ENCODE results near the gene ADH1A.
"Not testable (repeated sequence)": the region's sequence is repeated elsewhere in the genome, so short reads cannot be mapped to it uniquely, and the experiment has no call there.

The ADH1A gene

DNA sequence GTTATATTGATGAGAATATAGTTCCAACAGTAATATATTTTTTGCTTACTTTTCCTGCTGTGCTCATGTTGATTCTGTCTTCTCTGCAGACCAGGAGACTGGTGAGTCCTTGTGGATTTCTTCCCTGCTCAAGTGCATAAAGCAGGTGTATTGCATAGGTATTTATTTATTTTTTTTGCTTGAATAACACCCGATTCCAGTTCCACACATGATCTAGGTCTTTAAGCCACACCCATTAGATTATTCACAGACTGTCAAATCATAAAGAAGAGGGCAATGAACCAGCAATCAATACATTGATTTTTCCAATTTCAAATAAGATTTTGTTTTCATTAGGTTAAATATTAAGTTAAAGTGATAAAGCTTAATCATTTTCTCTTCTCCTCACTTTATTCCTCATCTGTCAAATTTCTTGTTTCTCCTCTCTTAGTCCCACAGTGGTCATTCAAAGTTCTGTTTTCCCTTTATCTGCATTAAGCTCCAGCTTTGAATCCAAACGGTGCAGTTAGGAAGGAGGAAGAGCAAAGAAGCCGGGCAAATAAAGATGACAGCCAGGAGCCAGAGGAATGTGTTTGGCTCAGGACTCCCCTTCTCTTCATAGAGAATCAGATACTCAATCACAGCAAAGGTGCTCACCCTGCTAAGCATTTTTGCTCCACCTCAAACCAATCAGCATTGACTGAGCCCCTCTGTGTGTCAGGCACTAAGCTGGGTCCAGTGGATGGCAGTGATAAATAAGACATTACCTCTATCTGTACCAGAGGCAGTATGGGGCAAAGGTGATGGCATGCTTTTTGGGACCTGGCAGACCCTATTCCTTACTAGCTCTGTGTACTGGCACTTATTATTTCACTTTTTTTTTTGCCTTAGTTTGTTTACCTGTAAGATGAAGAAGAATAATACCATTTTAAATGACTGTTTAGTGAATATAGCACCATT, at the start of gene ADH1A:
Gene ADH1A, minus strand, starts transcription at position 138 of the 939 bp plus-strand sequence. Its CDS starts 71 bp downstream, at position 67.
- no peak for DNase-seq

DNA sequence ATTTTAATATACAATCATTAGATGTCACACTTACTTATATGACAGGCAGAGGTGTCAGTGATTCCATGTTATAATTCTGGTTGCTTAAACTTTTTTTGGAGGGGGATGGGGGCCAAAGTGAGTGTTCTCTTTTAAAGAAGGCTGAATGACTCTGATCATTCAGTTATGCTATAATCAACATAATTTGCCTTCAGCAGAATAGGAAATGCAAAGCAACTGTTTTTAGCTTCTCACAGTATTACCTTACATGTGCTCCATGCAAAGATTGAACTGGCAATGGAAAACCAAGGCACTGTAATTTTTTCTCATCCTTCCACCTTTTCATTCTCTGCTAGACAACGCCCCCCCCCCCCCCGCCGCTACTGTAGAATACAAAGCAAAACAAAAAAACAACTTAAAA, 48.4 kb upstream of the ADH1A start:
- no peak for DNase-seq

DNA sequence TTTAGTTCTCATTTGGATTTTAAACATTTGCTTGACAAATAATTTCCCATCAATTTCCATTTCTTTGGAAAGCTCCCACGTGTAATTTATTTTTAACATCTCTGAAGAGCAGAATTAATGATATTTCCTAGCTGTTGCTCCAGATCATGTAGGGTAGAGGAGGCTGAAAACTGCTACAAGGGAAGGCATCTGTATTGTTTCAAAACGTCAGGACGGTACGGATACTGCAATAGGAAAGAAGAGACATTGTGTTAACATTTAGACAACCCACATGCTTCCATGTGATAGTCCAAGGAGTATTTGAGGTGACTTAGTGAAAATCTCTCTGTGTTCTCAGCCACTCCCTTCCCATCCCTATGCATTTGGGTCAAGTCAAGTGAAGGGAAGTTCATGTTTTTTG, 45.8 kb upstream of the ADH1A start:
- DNase-seq = no peak

DNA sequence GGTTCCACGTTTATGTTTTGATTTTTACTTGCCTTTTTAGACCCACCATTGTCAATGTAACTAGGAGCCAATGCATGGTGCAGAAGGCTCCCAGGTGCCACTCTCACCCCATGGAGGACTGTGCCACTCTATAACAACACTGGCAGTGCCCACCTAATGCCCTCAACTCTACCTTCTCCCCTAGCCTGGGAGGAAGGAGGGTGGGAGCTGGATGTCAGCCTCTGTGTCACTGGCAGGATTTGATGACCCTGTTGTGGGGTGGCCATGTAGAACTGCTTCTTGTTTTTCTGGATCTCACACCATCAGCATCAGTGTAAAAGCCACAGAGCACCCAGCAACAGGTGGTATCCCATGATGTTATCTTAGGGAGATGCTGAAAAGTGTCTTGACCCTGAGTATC, 44.1 kb upstream of the ADH1A start:
- DNase-seq = no peak

DNA sequence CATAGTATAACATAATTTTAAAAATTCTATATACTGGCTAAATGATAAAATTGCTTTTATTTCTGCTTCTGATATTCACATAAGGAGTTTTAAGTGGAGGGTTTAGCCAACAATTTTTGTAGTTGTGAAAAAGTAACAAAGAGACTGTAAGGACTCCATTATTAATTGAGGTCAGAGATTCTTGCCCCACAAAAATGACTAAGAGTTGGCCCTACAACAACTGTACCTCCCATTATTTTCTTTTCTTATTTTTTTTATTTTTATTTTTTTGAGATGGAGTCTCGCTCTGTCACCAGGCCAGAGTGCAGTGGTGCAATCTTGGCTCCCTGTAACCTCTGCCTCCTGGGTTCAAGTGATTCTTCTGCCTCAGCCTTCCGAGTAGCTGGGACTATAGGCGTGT, 39.9 kb upstream of the ADH1A start:
- DNase-seq = no peak

DNA sequence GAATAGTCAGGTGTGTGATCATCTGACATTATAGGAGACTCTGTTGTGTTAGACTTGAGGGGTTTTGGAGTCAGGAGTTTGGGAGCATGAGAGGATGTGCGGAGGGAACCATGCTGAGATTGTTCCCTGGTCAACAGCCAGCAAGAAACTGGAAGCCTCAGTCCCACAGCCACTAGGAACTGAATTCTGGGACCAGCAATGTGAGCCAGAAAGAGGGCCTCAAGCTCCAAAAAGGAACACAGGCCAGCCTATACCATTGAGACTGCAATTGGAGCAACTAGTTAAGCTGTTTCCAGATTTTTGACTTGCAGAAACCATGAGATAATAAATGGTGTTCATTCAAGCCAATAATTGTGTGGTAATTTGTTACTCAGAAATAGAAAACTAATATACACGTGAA, 39.1 kb upstream of the ADH1A start:
- no peak for DNase-seq

DNA sequence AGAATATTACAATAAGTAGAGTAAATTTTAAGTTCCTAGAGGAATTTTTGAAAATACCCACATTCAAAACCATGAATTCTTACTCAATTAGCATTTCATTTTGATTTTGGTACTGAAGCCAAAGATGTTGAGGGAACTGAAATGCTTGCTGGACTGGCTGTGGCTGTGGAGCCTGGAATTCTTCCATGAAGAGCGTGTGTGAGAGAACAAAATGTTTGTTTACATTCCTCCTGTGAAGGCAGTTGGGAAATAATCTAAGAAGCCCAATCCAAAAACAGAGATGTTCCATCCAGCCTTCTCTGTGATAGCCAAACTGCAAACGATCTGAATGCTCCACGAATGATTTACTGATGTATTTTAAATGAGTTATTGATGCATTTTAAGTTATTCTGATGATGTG, 34.2 kb upstream of the ADH1A start:
- DNase-seq = no peak

DNA sequence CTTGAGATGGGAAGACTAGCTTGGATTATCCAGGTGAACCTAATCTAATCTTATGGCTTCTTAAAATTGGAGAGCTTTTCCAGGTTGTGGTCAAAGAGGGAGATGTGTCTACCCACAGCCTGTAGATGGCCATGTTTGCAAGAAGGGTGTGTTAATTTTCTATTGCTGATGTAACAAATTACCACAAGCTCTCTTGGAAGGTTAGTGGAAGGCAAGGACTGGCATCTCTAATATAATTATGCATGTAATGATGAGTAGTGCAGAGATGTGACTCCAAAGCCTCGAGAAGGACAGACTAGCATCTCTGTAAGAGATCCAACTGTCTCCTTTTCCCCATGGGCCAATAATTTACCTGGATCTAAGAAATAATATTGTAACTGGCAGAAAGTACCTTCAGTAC, 33.6 kb upstream of the ADH1A start:
- DNase-seq = no peak

DNA sequence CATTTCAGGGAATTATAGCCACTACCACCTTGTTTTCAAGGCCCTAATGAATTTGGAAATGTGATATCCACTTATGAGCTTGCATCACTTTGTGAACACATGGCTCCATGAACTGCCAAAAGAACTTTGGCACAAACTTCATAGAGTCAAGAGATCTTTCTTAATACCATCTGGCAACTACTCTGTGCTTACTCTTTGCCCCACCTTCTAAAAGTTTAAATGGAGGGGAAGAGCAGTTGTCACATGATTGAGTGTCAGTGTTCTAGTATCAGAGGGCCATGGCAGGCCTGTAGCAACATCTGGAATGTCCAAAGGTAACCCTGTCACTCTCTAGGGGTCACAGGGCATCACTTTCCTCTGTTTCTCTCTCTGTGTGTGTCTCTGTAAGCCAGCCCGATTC, 33.0 kb upstream of the ADH1A start:
- DNase-seq = no peak

DNA sequence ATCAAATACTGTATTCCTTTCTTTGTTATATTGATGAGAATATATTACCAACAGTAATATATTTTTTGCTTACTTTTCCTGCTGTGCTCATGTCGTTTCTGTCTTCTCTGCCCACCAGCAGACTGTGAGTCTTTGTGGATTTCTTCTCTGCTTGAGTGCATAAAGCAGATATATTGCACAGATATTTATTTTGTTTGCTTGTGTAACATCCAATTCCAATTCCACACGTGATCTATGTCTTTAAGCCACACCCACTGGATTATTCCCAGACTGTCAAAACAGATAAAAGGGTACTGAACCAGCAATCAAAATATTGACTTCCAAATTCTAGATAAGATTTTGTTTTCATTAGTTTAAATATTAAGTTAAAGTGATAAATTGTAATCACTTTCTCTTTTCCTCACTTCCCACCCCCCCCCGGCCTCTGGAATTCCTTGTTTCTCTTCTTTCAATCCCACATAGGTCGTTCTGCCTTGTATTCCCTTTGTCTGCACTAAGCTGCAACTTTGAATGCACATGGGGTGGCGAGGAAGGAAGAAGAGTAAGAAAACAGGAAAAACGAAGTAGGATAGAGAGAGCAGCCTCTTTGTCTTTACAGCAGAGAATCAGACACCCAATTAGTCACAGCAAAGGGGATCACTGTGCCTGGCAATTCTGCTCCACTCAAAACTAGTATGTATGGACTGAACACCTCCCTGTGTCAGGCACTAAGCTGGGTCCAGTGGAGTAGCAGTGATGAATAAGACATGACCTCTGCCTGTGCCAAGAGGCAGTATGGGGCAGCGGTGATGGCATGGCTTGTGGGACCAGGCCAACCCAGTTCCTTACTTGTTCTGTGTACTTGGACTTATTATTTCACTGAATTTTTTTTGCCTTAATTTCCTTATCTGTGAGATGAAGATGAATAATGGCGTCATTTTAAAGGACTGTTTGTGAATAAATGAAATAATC, 30.7 kb upstream of the ADH1A start, which contains the start of gene ADH1B:
Gene ADH1B, minus strand, starts transcription at position 161 of the 951 bp plus-strand sequence. Its CDS starts 70 bp downstream, at position 91.
- DNase-seq = no peak

DNA sequence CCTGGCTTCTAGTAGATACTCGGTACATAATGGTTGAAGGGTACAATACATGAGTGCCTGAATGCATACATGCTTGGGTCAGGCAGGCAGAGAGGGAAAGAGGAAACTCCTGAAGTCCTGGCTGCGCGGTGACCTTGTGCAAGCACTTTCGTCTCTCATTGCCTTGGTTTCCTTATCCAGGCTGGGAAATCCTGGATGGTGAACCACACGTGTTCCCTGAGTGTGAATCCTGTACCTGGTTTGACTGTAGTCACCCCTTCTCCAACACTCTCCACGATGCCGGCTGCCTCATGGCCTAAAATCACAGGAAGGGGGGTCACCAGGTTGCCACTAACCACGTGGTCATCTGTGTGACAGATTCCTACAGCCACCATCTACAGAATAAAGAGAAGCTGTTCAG, 27.0 kb upstream of the ADH1A start:
- DNase-seq = not testable (repeated sequence)

DNA sequence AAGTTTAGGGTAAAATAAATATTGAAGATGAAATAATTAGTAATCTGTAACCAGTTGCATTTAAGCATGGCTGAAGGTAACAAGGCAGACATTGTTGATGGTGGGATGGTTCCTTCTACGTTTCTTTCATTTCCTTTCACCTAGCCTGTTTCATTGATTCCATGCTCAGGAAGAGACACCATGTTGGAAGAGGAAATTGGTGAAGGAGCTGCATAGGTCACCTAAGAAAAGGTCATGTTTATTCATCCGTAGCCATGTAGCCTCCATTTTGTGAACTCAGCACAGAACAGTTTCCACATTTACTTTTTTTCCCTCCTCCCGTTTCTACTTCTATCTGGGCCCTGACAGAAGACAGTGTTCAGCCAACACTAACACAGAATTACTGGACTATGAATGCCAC, 26.6 kb upstream of the ADH1A start:
- DNase-seq = no peak

DNA sequence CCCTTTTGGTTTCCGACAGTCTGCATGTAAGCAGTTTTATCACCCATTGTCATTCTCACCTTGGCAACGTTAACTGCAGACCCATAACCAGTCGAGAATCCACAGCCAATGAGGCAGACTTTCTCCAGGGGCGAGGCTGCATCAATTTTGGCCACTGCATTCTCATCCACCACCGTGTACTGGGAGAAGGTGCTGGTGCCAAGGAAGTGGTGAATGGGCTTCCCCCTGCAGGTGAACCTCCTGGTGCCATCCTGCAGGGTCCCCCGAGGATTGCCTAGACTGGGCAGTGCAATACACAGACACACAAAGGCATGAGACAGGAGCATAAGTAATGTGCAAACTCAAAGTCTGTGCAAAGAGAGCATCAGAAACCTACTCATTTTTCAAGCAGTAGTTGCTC, 25.1 kb upstream of the ADH1A start:
- DNase-seq = no peak

DNA sequence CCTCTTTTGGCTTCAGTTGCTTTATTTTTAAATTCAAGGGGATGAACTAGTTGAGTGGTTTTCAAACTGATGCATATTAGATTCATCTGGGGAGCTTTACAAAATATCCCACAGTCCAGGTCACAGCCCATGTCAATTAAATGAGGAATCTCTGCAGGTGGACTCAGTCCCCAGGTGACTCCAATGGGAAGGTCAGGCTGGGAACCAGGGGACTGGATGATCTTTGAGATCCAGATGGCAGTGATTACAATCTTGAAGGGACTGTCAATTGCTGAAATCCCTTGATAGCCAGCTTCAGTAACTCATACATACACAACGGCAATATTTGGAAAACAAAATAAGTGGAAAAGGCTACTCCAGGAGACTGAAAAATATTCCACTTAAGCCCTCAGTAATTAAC, 23.4 kb upstream of the ADH1A start:
- no peak for DNase-seq

DNA sequence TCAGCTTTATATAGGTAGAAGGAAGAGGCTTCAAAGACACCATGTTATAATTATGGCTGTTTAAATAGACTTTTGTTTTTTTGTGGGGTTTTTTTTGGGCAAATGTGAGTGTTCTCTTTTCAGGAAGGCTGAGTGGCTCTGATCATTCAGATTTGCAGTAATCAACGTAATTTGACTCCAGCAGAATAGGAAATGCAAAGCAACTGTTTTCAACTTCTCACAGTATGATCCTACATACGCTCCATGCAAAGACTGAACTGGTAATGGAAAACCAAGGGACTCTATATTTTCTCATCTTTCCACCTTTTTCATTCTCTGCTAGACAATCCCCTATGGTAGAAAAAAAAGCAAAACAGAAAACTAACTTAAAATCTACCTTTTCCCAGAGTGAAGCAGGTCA, 19.6 kb upstream of the ADH1A start:
- DNase-seq = no peak

DNA sequence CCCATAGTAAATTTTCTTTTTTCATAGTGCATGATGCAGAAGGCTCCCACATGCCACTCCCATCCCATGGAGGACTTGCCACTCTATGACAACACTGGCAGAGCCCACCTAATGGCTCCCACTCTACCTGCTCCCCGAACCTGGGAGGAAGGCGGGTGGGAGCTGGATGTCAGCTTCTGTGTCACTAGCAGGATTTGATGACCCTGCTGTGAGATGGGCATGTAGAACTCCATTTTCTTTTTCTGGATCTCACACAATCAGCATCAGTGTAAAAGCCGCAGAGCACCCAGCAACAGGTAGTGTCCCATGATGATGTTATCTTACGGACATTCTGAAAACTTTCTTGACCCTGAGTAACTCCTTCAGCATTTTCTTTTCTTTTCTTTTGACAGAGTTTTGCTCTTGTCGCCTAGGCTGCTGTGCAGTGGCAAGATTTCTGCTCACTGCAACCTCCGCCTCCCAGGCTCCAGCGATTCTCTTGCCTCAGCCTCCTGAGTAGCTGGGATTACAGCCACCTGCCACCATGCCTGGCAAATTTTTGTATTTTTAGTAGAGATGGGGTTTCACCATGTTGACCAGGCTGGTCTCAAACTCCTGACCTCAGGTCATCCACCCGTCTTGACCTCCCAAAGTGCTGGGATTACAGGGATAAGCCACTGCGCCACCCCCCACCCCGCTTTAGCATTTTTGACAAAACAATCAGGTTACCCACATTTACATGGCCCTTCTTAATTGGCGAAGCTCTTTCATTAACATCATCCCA, 15.0 kb upstream of the ADH1A start:
- no peak for DNase-seq

DNA sequence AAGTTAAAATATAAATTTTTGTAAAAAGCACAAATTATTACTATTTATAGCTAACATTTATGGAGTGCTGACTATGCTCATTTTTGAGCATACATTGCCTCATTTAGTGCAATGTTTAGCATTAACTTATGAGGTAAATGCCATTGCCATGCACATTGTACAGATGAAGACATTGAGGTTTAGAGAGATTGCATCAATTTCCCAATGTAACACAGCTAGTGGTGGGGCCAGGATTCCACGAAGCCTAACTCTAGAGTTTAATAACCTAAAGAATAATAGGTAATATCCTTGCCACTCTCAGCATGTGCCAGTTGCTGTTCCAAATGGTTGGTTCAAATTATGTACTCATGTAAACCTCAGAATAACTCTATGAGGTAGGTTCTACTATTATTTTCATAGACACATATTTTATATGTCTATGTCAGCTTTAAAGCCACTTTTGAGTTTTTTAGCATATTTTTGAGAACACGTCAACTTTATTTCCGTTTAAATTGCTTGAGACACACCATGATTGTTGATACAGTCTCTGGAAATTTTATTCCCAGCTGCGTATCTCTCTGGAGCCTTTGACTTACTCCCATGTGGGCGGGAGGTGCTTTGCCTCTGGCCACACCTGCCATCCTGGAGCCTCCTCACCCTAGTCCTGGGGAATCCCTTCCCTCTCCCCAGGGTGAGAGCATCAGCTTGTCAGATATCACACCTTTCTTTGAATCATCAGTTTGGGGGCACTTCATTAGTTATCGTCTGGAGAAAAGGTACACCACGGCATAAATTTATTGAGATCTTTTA, 10.8 kb upstream of the ADH1A start:
- DNase-seq = no peak

DNA sequence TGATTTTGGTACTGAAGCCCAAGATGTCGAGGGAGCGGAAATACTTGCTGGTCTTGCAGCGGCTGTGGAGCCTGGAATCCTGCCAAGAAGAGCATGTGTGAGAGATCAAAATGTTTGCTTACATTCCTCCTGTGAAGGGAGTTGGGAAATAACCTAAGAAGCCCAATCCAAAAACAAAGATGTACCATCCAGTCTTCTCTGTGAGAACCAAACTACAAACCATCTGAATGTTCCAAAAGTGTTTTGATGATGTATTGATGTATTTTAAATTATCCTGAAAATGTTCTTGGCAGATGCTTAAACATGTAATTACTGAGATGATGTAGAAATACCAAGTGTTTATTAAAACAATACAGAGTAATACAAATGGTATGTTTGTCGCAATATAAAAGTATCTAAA, 10.1 kb upstream of the ADH1A start:
- DNase-seq = no peak

DNA sequence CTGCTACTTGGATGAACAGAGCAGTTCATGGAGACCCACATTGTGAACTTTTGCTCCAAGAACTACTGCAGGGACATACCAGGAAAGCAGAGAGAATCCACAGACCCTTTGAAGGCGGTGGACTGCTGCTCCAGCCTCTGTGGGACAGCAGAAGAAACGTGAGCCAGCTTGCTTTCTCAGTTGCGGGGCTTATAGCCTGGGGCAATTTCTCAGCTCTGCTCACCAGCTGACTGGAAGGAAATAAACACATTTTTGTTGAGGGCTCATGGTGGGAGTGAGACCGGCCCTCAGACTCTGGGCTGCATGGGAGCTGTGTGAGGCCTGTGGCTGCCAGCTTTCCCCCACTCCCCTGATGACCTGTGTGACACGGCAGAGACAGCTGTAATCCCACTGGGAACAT, 2.6 kb upstream of the ADH1A start:
- DNase-seq = no peak

DNA sequence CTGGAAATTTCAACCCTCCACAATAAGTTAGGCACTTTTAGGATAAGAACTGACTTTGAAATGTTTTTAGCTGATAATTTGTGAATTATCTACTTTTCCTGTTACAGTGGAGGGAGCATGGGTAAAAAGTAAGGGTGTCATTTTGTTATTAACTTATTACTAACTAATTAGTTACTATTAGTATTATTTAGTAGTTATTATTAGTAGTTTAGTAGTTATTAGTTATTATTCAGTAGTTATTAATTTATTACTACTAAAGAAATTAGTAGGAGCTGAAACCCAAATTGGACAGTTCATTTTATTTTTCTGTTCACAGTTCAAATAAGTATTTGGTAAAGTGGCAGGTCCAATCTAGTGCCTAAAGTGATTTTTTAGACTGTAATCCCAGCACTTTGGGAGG, 5.4 kb downstream of the ADH1A start:
- no peak for DNase-seq

DNA sequence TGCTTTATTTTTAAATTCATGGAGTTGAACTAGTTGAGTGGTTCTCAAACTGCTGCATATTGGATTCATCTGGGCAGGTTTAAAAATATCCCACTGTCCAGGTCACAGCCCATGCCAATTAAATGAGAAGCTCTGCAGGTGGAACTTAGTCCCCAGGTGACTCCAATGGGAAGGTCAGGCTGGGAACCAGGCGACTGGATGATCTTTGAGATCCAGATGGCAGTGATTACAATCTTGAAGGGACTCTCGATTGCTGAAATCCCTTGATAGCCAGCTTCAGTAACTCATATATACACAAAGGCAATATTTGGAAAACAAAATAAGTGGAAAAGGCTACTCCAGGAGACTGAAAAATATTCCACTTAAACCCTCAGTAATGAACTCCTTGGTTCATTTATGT, 8.1 kb downstream of the ADH1A start:
- no peak for DNase-seq

DNA sequence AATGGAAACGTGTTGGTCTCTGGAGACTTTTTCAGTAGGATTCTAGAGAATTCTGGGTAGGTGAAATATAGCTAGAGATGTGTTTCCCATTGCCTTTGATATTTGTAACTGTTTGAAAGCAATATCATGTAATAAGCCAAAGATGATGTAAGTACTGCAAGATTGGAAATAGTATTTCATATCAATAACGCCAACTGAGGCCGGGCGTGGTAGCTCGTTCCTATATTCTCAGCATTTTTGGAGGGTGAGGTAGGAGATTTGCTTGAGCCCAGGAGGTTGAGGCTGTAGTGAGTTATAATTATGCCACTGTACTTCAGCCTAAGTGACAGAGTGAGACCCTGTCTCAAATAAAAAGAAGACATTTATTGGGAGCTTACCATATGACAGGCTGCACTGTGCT, 9.5 kb downstream of the ADH1A start:
- DNase-seq = no peak
